HepG2 (cell line): ENCODE data around the gene PC. TPM values are rescaled to one million over a fixed set of nuclear protein-coding genes. Genes with fewer than 3 reads are reported as not detected.
A peak's percentile ranks its signal among the peaks of the same experiment; 100 is the strongest.

Source experiments
- ERF ChIP-seq: IDR thresholded peaks from 2 replicates; pipeline ENCODE4 v1.6.1; 2018; ENCODE audit warnings: missing biosample characterization, missing genetic modification reagents
- GATAD2A ChIP-seq: IDR thresholded peaks from 2 replicates; pipeline ENCODE4 v1.6.1; 2016
- HNRNPUL1 ChIP-seq: fragments of 200-400 bp; formaldehyde crosslinking; IDR thresholded peaks from 2 replicates; pipeline ENCODE4 v1.6.1; 2017; ENCODE audit warnings: low read depth, mild to moderate bottlenecking, low read length, moderate library complexity
- NCOR1 ChIP-seq: fragments of 200-600 bp; sonication (generic); IDR thresholded peaks from 2 replicates; pipeline ENCODE4 v1.7.0; 2017; ENCODE audit warnings: antibody characterized with exemption, low read length, borderline replicate concordance
- NFATC3 ChIP-seq: sonication (generic); formaldehyde crosslinking; IDR thresholded peaks from 2 replicates; pipeline ENCODE4 v1.5.1; 2020; ENCODE audit warnings: mild to moderate bottlenecking, missing genetic modification reagents
- POLR2G ChIP-seq: fragments of 200-400 bp; formaldehyde crosslinking; IDR thresholded peaks from 2 replicates; pipeline ENCODE4 v1.6.1; 2018; ENCODE audit warnings: mild to moderate bottlenecking, low read depth, low read length, moderate library complexity
- RXRA ChIP-seq: sonication (generic); formaldehyde crosslinking; IDR thresholded peaks from 2 replicates; pipeline ENCODE4 v1.5.1; 2020; ENCODE audit warnings: missing genetic modification reagents
- SMYD3 ChIP-seq: sonication (generic); formaldehyde crosslinking; IDR thresholded peaks from 2 replicates; pipeline ENCODE4 v1.8.1; 2023; ENCODE audit warnings: mild to moderate bottlenecking, missing genetic modification reagents
- SNAPC2 ChIP-seq: sonication (generic); formaldehyde crosslinking; IDR thresholded peaks from 2 replicates; pipeline ENCODE4 v1.8.1; 2022; ENCODE audit warnings: mild to moderate bottlenecking, missing genetic modification reagents
- SOX5 ChIP-seq: IDR thresholded peaks from 2 replicates; pipeline ENCODE4 v1.6.1; 2016; ENCODE audit warnings: borderline replicate concordance
- TBX2 ChIP-seq: sonication (generic); formaldehyde crosslinking; IDR thresholded peaks from 2 replicates; pipeline ENCODE4 v1.5.0; 2020; ENCODE audit warnings: missing genetic modification reagents, mild to moderate bottlenecking, borderline replicate concordance
- ZBTB38 ChIP-seq: sonication (generic); formaldehyde crosslinking; IDR thresholded peaks from 2 replicates; pipeline ENCODE4 v1.5.1; 2020; ENCODE audit warnings: mild to moderate bottlenecking, missing genetic modification reagents
- ZBTB7A ChIP-seq: sonication (generic); formaldehyde crosslinking; IDR thresholded peaks from 2 replicates; pipeline ENCODE4 v1.8.0; 2022; ENCODE audit warnings: mild to moderate bottlenecking, missing genetic modification reagents
- ZNF12 ChIP-seq: sonication (generic); formaldehyde crosslinking; IDR thresholded peaks from 2 replicates; pipeline ENCODE4 v1.5.0; 2020; ENCODE audit warnings: missing genetic modification reagents
- ZNF121 ChIP-seq: sonication (generic); formaldehyde crosslinking; IDR thresholded peaks from 2 replicates; pipeline ENCODE4 v1.5.0; 2020; ENCODE audit warnings: mild to moderate bottlenecking, missing genetic modification reagents
- ZNF124 ChIP-seq: sonication (generic); formaldehyde crosslinking; IDR thresholded peaks from 2 replicates; pipeline ENCODE4 v1.4.0; 2020; ENCODE audit warnings: missing genetic modification reagents
- ZNF253 ChIP-seq: sonication (generic); formaldehyde crosslinking; IDR thresholded peaks from 2 replicates; pipeline ENCODE4 v1.8.0; 2022; ENCODE audit warnings: mild to moderate bottlenecking, missing genetic modification reagents, borderline replicate concordance
- ZNF460 ChIP-seq: sonication (generic); formaldehyde crosslinking; IDR thresholded peaks from 2 replicates; pipeline ENCODE4 v1.5.1; 2020; ENCODE audit warnings: missing genetic modification reagents, mild to moderate bottlenecking, borderline replicate concordance
- ZNF484 ChIP-seq: sonication (generic); formaldehyde crosslinking; IDR thresholded peaks from 2 replicates; pipeline ENCODE4 v1.5.1; 2020; ENCODE audit warnings: mild to moderate bottlenecking, low read depth, missing genetic modification reagents, borderline replicate concordance
- ZNF563 ChIP-seq: sonication (generic); formaldehyde crosslinking; IDR thresholded peaks from 2 replicates; pipeline ENCODE4 v1.8.0; 2022; ENCODE audit warnings: mild to moderate bottlenecking, moderate library complexity, missing genetic modification reagents
- polyA plus RNA-seq, 8 experiments: library from polyadenylated mRNA; depleted of rRNA in 3 of 8; stranded (reverse) in 7 of 8; unstranded in 1 of 8; fragments of >200 nt; fragmentation: Illumina TruSeq in 4 of 8; extraction: Trizol in 4 of 8; gene quantifications; 2 replicates each; pipeline versions ENCODE4 v1.2.1 to v1.2.3, GENCODE V29; 2011 to 2016; ENCODE audit warnings: low read depth in 4 of 8, missing spikeins in 1 of 8, mixed read lengths in 1 of 8; ENCODE audit not compliant: insufficient read depth in 1 of 8
- total RNA-seq, 5 experiments: library from RNA; depleted of rRNA; stranded (reverse); fragments of >200 nt; fragmentation: Illumina TruSeq; extraction: Trizol; gene quantifications; 2 replicates each; pipeline ENCODE4 v1.2.3, GENCODE V29; 2016; ENCODE audit warnings: low read depth in 1 of 5
- TF ChIP-seq, protein P1 (sequence below): IDR thresholded peaks from 2 replicates; pipeline ENCODE4 v1.6.1; 2016; ENCODE audit warnings: mild to moderate bottlenecking
- TF ChIP-seq, protein P2 (sequence below): sonication (generic); formaldehyde crosslinking; IDR thresholded peaks from 2 replicates; pipeline ENCODE4 v1.4.0; 2020; ENCODE audit warnings: missing genetic modification reagents
- TF ChIP-seq, protein P3 (sequence below): sonication (generic); IDR thresholded peaks from 2 replicates; pipeline ENCODE4 v1.6.1; 2016; ENCODE audit warnings: low read depth, borderline replicate concordance
- TF ChIP-seq, protein P4 (sequence below): sonication (generic); formaldehyde crosslinking; IDR thresholded peaks from 2 replicates; pipeline ENCODE4 v1.9.0; 2022; ENCODE audit warnings: missing genetic modification reagents, mild to moderate bottlenecking, borderline replicate concordance
- TF ChIP-seq, protein P5 (sequence below): sonication (generic); formaldehyde crosslinking; conservative IDR thresholded peaks from 2 replicates; pipeline ENCODE4 v1.4.0; 2020; ENCODE audit warnings: missing genetic modification reagents

Gene PC
- total and polyA plus RNA-seq, 2 of the 13 experiments (the other 11 are each of a cell fraction or from before 2014, with no cell fraction given), result 29.0 to 39.0 TPM

DNA sequence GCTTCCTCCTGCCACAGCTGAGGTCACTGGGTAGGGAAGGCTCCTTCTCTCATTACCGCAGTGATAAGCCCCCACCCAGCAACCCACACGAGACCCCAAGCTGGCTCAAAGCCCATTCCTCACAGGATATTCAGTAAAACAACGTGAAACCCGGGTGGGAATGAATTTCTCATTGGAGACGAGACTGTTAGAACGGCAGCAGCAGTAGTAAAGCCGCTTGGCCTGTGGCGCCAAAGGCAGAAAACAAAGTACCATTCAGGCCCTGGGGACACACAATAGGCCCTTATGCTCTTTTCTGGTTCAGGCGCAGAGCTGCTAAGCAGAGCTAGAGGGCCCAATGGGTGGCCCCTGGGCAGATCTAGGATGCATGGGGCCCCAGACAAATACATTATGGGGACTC, 45.3 kb downstream of the PC start (continued):
- TF ChIP-seq, protein P1, sequence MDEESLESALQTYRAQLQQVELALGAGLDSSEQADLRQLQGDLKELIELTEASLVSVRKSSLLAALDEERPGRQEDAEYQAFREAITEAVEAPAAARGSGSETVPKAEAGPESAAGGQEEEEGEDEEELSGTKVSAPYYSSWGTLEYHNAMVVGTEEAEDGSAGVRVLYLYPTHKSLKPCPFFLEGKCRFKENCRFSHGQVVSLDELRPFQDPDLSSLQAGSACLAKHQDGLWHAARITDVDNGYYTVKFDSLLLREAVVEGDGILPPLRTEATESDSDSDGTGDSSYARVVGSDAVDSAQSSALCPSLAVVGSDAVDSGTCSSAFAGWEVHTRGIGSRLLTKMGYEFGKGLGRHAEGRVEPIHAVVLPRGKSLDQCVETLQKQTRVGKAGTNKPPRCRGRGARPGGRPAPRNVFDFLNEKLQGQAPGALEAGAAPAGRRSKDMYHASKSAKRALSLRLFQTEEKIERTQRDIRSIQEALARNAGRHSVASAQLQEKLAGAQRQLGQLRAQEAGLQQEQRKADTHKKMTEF, result 0 out of 2 replicates have a peak, but pooled peaks have one; percentile 17
- TF ChIP-seq ZNF121 (CRISPR knock-in tag), result no peak
- TF ChIP-seq ERF (CRISPR knock-in tag), result peak; percentile 34; the same call in 1 of the 2 replicates
- TF ChIP-seq SOX5, result peak; percentile 41; the same call in 1 of the 2 replicates
- TF ChIP-seq NCOR1, result 0 out of 2 replicates have a peak, but pooled peaks have one; percentile 36
- TF ChIP-seq, protein P2, sequence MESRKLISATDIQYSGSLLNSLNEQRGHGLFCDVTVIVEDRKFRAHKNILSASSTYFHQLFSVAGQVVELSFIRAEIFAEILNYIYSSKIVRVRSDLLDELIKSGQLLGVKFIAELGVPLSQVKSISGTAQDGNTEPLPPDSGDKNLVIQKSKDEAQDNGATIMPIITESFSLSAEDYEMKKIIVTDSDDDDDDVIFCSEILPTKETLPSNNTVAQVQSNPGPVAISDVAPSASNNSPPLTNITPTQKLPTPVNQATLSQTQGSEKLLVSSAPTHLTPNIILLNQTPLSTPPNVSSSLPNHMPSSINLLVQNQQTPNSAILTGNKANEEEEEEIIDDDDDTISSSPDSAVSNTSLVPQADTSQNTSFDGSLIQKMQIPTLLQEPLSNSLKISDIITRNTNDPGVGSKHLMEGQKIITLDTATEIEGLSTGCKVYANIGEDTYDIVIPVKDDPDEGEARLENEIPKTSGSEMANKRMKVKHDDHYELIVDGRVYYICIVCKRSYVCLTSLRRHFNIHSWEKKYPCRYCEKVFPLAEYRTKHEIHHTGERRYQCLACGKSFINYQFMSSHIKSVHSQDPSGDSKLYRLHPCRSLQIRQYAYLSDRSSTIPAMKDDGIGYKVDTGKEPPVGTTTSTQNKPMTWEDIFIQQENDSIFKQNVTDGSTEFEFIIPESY (CRISPR knock-in tag), result peak; percentile 99
- peak; percentile 31; the same call in 1 of the 2 replicates for TF ChIP-seq ZBTB7A
- TF ChIP-seq SMYD3 (CRISPR knock-in tag), result no peak
- TF ChIP-seq ZBTB38 (CRISPR knock-in tag), result 0 out of 2 replicates have a peak, but pooled peaks have one; percentile 30
- TF ChIP-seq POLR2G, result peak; percentile 26; the same call in 1 of the 2 replicates
- no peak for TF ChIP-seq HNRNPUL1
- TF ChIP-seq, protein P3, sequence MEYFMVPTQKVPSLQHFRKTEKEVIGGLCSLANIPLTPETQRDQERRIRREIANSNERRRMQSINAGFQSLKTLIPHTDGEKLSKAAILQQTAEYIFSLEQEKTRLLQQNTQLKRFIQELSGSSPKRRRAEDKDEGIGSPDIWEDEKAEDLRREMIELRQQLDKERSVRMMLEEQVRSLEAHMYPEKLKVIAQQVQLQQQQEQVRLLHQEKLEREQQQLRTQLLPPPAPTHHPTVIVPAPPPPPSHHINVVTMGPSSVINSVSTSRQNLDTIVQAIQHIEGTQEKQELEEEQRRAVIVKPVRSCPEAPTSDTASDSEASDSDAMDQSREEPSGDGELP, result no peak
- no peak for TF ChIP-seq ZNF124 (CRISPR knock-in tag)
- no peak for TF ChIP-seq RXRA (CRISPR knock-in tag)
- TF ChIP-seq, protein P4, sequence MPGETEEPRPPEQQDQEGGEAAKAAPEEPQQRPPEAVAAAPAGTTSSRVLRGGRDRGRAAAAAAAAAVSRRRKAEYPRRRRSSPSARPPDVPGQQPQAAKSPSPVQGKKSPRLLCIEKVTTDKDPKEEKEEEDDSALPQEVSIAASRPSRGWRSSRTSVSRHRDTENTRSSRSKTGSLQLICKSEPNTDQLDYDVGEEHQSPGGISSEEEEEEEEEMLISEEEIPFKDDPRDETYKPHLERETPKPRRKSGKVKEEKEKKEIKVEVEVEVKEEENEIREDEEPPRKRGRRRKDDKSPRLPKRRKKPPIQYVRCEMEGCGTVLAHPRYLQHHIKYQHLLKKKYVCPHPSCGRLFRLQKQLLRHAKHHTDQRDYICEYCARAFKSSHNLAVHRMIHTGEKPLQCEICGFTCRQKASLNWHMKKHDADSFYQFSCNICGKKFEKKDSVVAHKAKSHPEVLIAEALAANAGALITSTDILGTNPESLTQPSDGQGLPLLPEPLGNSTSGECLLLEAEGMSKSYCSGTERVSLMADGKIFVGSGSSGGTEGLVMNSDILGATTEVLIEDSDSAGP (CRISPR knock-in tag), result peak; percentile 31; the same call in 1 of the 2 replicates
- no peak for TF ChIP-seq ZNF484
- peak; percentile 13; the same call in 1 of the 2 replicates for TF ChIP-seq GATAD2A (CRISPR knock-in tag)
- TF ChIP-seq ZNF460 (CRISPR knock-in tag), result no peak
- peak; percentile 31; the same call in 1 of the 2 replicates for TF ChIP-seq TBX2 (CRISPR knock-in tag)
- no peak for TF ChIP-seq NFATC3 (CRISPR knock-in tag)
- no peak for TF ChIP-seq ZNF12 (CRISPR knock-in tag)
- no peak for TF ChIP-seq ZNF563 (CRISPR knock-in tag)
- no peak for TF ChIP-seq ZNF253
- TF ChIP-seq, protein P5, sequence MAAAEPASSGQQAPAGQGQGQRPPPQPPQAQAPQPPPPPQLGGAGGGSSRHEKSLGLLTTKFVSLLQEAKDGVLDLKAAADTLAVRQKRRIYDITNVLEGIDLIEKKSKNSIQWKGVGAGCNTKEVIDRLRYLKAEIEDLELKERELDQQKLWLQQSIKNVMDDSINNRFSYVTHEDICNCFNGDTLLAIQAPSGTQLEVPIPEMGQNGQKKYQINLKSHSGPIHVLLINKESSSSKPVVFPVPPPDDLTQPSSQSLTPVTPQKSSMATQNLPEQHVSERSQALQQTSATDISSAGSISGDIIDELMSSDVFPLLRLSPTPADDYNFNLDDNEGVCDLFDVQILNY (CRISPR knock-in tag), result no peak
- TF ChIP-seq SNAPC2 (CRISPR knock-in tag), result no peak
